Mesendoderm (in vitro differentiated cells): ENCODE results near the gene CREB3L2.
A peak's percentile ranks its signal among the peaks of the same experiment; 100 is the strongest.

Experiments
- DNase-seq: peaks from one replicate; pipeline ENCODE4 v3.0.0; 2013
- H2AK5ac ChIP-seq: 2 replicates; pipeline ENCODE4 v1.6.1; 2013; ENCODE audit warnings: low read length, inconsistent platforms
- H2BK120ac ChIP-seq: 2 replicates; pipeline ENCODE4 v1.6.1; 2013; ENCODE audit warnings: low read depth, mild to moderate bottlenecking, low read length, moderate library complexity, mixed read lengths
- H2BK15ac ChIP-seq: replicated peaks from 2 replicates; pipeline ENCODE4 v1.6.1; 2013; ENCODE audit warnings: low read depth, mild to moderate bottlenecking, moderate library complexity
- H2BK5ac ChIP-seq: 2 replicates; pipeline ENCODE4 v1.6.1; 2013; ENCODE audit warnings: low read length, inconsistent platforms
- H3K18ac ChIP-seq: 2 replicates; pipeline ENCODE4 v1.6.1; 2013; ENCODE audit warnings: mild to moderate bottlenecking, low read length, mixed read lengths
- H3K23ac ChIP-seq: one replicate; pipeline ENCODE4 v1.6.1; 2013; ENCODE audit warnings: low read length
- H3K27ac ChIP-seq: 2 replicates; pipeline ENCODE4 v1.5.1; 2013; ENCODE audit warnings: low read depth, mild to moderate bottlenecking, inconsistent platforms, low read length, moderate library complexity
- H3K27me3 ChIP-seq: 2 replicates; pipeline ENCODE4 v1.6.1; 2013; ENCODE audit warnings: low read length, control low read depth, mild to moderate bottlenecking, inconsistent platforms; ENCODE audit not compliant: insufficient read depth, poor library complexity
- H3K36me3 ChIP-seq: 2 replicates; pipeline ENCODE4 v1.6.1; 2013; ENCODE audit warnings: low read length, inconsistent platforms; ENCODE audit not compliant: control insufficient read depth, insufficient read depth
- H3K4ac ChIP-seq: one replicate; pipeline ENCODE4 v1.6.1; 2013; ENCODE audit warnings: low read depth, mild to moderate bottlenecking, low read length, moderate library complexity
- H3K4me1 ChIP-seq: 2 replicates; pipeline ENCODE4 v1.6.1; 2013; ENCODE audit warnings: low read depth, low read length, inconsistent platforms; ENCODE audit not compliant: control insufficient read depth
- H3K4me2 ChIP-seq: 2 replicates; pipeline ENCODE4 v1.6.1; 2013; ENCODE audit warnings: low read length
- H3K4me3 ChIP-seq: 2 replicates; pipeline ENCODE4 v1.5.1; 2013; ENCODE audit warnings: mild to moderate bottlenecking, low read length
- H3K56ac ChIP-seq: one replicate; pipeline ENCODE4 v1.6.1; 2013; ENCODE audit warnings: low read length
- H3K79me1 ChIP-seq: 2 replicates; pipeline ENCODE4 v1.6.1; 2013; ENCODE audit warnings: low read length, inconsistent platforms
- H3K79me2 ChIP-seq: 2 replicates; pipeline ENCODE4 v1.6.1; 2013; ENCODE audit warnings: mild to moderate bottlenecking, low read length; ENCODE audit not compliant: control insufficient read depth, insufficient read depth
- H3K9ac ChIP-seq: 2 replicates; pipeline ENCODE4 v1.6.1; 2013; ENCODE audit warnings: low read length, inconsistent platforms
- H4K5ac ChIP-seq: one replicate; pipeline ENCODE4 v1.6.1; 2013; ENCODE audit warnings: low read length
- H4K8ac ChIP-seq: one replicate; pipeline ENCODE4 v1.6.1; 2013; ENCODE audit warnings: low read depth, mild to moderate bottlenecking, control low read depth, low read length, moderate library complexity
- WGBS: extraction: QIAGEN DNeasy Blood & Tissue Kit; methylation state at CpG from one replicate; pipeline ENCODE4 v1.1.7; 2013; ENCODE audit warnings: low lambda C conversion rate, missing lambda C conversion rate; ENCODE audit not compliant: insufficient coverage; ENCODE audit errors: extremely low coverage; 5-methylcytosine and 5-hydroxymethylcytosine counted together

Gene CREB3L2

DNA sequence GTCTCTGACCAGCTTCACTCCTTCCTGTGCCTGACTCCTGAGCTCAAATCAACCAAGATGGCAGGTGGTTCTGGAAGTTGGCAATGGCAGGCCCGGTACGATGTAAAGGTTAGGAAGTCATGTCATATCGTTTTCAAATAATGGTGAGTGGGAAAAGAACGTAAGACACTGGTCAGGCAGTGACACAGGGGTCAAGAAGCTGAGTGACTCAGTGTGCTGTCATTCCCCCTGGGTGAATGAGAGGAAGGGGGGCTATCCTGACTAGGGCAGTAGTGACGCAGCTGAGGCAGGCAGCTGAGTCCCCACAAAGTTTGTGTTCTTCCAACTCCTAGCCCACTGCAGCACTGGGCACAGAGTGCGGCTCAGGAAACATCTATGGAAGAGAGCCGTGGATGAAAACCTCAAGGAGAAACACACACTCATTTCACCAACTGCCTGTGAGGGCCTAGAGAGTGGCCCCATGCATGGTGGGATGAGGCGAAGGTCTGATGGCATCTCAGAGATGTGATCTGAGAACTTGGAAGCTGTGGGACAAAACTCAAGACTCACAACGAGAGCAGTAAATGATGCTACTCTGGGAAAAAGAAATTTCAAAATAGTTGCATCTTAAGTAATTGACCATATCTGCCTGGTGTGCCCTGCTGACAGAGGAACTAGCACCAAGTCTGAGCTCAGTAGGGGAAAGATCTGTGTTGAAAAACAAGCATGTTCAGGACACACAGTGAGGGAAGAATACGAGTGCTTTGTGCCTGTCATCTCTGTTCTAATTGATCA lies 23.2 kb downstream of the CREB3L2 start:
- Histone ChIP-seq H3K27me3 (no peaks in the 10 kb centered on the region), H3K79me2 (peaks cover 81% of the 10 kb centered on the region), H3K4me3 (no peak overlapping the region), H2BK15ac (no peak overlapping the region), H2BK5ac (no peak overlapping the region), H3K4me2 (no peak overlapping the region), H3K23ac (no peak overlapping the region), H3K36me3 (peaks cover 1% of the 10 kb centered on the region), H3K4me1 (no peaks in the 10 kb centered on the region), H3K56ac (no peak overlapping the region), H3K79me1 (peaks cover 46% of the 10 kb centered on the region), H2BK120ac (no peak overlapping the region), H2AK5ac (no peak overlapping the region), H4K8ac (no peak overlapping the region), H3K4ac (no peak overlapping the region), H3K9ac (no peak overlapping the region), H4K5ac (no peak overlapping the region), H3K27ac (no peak overlapping the region), H3K18ac (no peak overlapping the region)
- WGBS = no CpG with 5 or more reads among the region's 10 CpGs
- DNase-seq = peak; percentile 47

DNA sequence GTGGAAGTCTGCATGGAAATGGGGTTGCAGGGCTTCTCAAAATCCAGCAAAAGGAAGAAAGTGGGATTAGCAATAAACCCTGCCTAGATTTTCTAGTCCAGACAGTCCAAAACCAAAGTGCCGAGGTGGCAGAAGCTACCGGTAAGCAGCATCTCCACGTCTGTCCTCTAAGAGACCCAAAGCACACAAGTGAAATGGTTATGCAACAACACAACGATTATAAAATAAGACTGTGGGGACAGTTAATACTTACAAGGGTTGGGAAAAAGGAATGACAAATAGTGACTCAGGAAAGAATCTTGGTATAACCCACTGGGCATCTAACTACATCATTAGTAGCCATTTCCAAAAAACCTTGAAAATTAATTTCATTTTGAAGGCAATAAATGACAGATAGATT lies 24.7 kb downstream of the CREB3L2 start:
- H3K9ac ChIP-seq = no peak overlapping the region
- H3K27me3 ChIP-seq = no peaks in the 10 kb centered on the region
- H2BK120ac ChIP-seq = no peak overlapping the region
- H4K8ac ChIP-seq = no peak overlapping the region
- H3K4me2 ChIP-seq = no peak overlapping the region
- no peak overlapping the region for H3K23ac ChIP-seq
- H3K79me1 ChIP-seq = peaks cover 44% of the 10 kb centered on the region
- no peak overlapping the region for H3K27ac ChIP-seq
- WGBS = no CpG with 5 or more reads among the region's 4 CpGs
- peaks cover 76% of the 10 kb centered on the region for H3K79me2 ChIP-seq
- no peaks in the 10 kb centered on the region for H3K4me1 ChIP-seq
- no peak overlapping the region for H3K18ac ChIP-seq
- peaks cover 1% of the 10 kb centered on the region for H3K36me3 ChIP-seq
- H2BK5ac ChIP-seq = no peak overlapping the region
- no peak for DNase-seq
- H2BK15ac ChIP-seq = no peak overlapping the region
- no peak overlapping the region for H2AK5ac ChIP-seq
- H3K56ac ChIP-seq = no peak overlapping the region
- H4K5ac ChIP-seq = no peak overlapping the region
- no peak overlapping the region for H3K4ac ChIP-seq
- no peak overlapping the region for H3K4me3 ChIP-seq

DNA sequence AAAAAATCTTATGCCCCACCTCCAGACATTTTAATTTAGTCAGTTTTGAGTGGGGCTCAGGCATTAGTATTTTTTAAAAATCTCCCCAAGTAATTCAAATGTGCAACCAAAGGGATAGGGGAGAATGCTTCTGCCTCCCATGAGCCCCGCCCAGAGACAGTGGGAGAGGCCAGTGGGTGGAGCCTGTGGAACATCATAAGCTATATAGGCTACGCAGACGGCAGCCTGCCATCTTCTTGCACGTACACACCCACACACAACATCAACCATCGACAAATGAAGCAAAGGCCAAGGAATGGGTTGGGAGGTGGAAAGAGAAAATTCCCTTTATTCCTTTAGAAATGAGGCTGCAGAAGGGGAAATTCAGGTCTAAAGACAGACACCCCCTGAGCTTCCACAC lies 25.2 kb downstream of the CREB3L2 start:
- Histone ChIP-seq H3K9ac (no peak overlapping the region), H4K5ac (no peak overlapping the region), H3K4me1 (no peaks in the 10 kb centered on the region), H3K36me3 (peaks cover 1% of the 10 kb centered on the region), H4K8ac (no peak overlapping the region), H3K23ac (no peak overlapping the region), H2BK5ac (no peak overlapping the region), H3K4me2 (no peak overlapping the region), H2AK5ac (no peak overlapping the region), H3K18ac (no peak overlapping the region), H3K79me2 (peaks cover 71% of the 10 kb centered on the region), H3K27ac (no peak overlapping the region), H3K4ac (no peak overlapping the region), H2BK15ac (no peak overlapping the region), H3K27me3 (no peaks in the 10 kb centered on the region), H3K79me1 (peaks cover 41% of the 10 kb centered on the region), H2BK120ac (no peak overlapping the region), H3K56ac (no peak overlapping the region), H3K4me3 (no peak overlapping the region)
- no peak for DNase-seq
- no CpG with 5 or more reads among the region's 5 CpGs for WGBS

DNA sequence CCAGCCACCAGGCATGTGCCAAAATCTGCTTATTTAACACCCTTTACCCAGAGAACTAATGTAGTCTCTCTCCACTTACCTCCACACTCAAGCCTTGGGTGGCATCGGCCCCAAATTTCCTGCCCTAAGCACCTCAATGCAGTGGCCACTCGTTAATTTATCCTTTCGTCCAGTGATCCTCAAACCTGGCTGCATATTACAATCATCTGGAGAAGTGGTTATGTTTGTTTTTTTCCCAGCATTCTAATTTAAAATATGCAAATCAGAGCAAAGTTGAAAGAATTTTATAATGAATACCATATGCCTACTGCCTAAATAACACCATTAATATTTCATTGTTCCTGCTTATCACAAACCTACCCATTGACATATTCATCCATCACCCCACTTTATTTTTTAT lies 25.7 kb downstream of the CREB3L2 start:
- no peak overlapping the region for H3K56ac ChIP-seq
- no peak overlapping the region for H3K27ac ChIP-seq
- DNase-seq = no peak
- peaks cover 1% of the 10 kb centered on the region for H3K36me3 ChIP-seq
- H3K27me3 ChIP-seq = no peaks in the 10 kb centered on the region
- peaks cover 39% of the 10 kb centered on the region for H3K79me1 ChIP-seq
- H4K5ac ChIP-seq = no peak overlapping the region
- H3K4ac ChIP-seq = no peak overlapping the region
- H2BK120ac ChIP-seq = no peak overlapping the region
- H4K8ac ChIP-seq = no peak overlapping the region
- H3K9ac ChIP-seq = no peak overlapping the region
- no peaks in the 10 kb centered on the region for H3K4me1 ChIP-seq
- H2AK5ac ChIP-seq = no peak overlapping the region
- no CpG with 5 or more reads among the region's 3 CpGs for WGBS
- no peak overlapping the region for H2BK5ac ChIP-seq
- H3K4me3 ChIP-seq = no peak overlapping the region
- H2BK15ac ChIP-seq = no peak overlapping the region
- no peak overlapping the region for H3K4me2 ChIP-seq
- H3K18ac ChIP-seq = no peak overlapping the region
- no peak overlapping the region for H3K23ac ChIP-seq
- H3K79me2 ChIP-seq = peaks cover 66% of the 10 kb centered on the region

DNA sequence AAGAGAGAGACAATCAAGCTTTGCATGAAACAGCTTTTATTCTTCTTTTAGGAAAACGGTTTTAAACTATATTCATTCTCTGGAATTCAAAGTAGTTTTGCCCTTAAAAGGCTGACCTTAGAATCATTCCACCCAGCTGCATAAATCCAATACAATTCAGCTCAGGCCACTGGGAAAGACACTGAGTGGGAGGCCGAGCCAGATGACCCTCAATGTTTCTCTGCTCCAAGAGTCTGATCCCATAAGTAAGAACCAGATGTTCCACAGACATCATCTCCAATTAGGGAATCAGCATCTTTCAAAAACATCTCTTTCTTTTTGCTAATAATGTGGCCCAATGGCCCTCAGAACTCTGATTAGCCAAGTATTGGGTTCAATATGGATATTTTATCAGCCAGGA lies 26.1 kb downstream of the CREB3L2 start:
- Histone ChIP-seq H2BK15ac (no peak overlapping the region), H4K8ac (no peak overlapping the region), H3K4ac (no peak overlapping the region), H3K9ac (no peak overlapping the region), H4K5ac (no peak overlapping the region), H3K4me2 (no peak overlapping the region), H3K36me3 (peaks cover 1% of the 10 kb centered on the region), H3K27ac (no peak overlapping the region), H3K4me3 (no peak overlapping the region), H3K56ac (no peak overlapping the region), H3K79me1 (peaks cover 35% of the 10 kb centered on the region), H3K18ac (no peak overlapping the region), H3K4me1 (no peaks in the 10 kb centered on the region), H2BK5ac (no peak overlapping the region), H3K23ac (no peak overlapping the region), H3K27me3 (no peaks in the 10 kb centered on the region), H2BK120ac (no peak overlapping the region), H2AK5ac (no peak overlapping the region), H3K79me2 (peaks cover 63% of the 10 kb centered on the region)
- WGBS = no CpG with 5 or more reads among the region's 2 CpGs
- no peak for DNase-seq

DNA sequence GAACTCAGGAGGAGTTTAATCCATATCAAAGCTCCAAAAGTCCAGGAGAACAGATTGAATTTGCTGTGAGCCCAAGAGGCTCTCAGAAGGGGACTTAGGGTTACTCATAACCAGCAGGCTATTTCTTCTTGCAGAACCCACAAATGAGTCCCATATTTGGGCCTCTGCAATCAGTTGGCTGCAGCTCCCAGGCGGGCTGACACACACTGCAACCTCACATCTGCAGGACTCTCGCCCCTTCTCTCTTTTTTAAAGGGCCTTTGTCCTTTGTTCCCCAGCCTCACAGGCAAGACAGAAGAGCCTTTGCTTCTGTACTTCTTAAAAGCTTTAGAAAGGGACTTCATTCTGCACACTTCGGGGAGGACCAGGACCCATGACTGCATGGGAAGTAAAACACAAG lies 26.7 kb downstream of the CREB3L2 start:
- Histone ChIP-seq H3K27ac (no peak overlapping the region), H3K9ac (no peak overlapping the region), H3K27me3 (no peaks in the 10 kb centered on the region), H3K4me1 (no peaks in the 10 kb centered on the region), H2BK15ac (no peak overlapping the region), H3K4ac (no peak overlapping the region), H2BK120ac (no peak overlapping the region), H4K5ac (no peak overlapping the region), H3K4me3 (no peak overlapping the region), H3K79me2 (peaks cover 60% of the 10 kb centered on the region), H4K8ac (no peak overlapping the region), H3K36me3 (peaks cover 1% of the 10 kb centered on the region), H3K56ac (no peak overlapping the region), H3K23ac (no peak overlapping the region), H3K4me2 (no peak overlapping the region), H3K18ac (no peak overlapping the region), H3K79me1 (peaks cover 33% of the 10 kb centered on the region), H2BK5ac (no peak overlapping the region), H2AK5ac (no peak overlapping the region)
- DNase-seq = no peak
- WGBS = no CpG with 5 or more reads among the region's 3 CpGs
